Measurements from ENCODE around the gene RHO.

The RHO gene

GRCh38 chr3:129560269-129560787 lies 31.9 kb downstream of the RHO start:
- DNase-seq (ENCODE audit: low read depth), result peak; percentile 59

DNA sequence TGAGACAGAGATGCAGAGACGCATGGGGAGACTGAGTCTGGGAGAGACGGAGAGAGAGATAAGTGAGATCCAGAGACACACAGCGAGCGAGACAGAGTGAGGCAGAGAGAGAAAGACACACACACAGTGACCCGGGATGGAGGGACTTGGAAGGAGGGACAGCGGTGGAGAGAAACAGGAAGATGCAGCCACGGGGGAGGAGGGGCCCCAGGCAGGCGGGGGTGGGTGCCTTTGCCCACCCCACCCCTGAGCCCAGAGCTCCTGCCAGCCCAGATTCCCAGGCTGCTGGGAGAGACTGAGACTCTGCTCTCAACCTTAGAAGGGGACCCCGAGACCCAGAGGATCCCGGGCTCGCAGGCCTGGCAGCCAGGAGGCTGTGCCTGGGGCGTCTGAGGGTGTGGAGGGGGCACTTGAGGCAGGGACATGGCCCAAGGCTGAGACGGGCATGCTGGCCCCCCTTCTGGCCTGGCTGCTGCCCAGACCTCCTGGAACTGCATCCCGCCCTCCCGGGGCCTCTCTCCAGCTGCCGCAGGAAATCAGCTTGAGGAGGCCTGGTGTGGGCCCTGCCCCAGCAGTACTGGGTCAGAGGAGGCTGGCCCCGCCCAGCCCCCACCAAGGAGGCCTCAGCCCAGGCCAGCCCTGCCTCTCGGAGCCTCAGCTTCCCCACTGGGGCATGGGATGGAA lies 32.6 kb downstream of the RHO start:
- peak; percentile 61 for DNase-seq (ENCODE audit: low read depth)

DNA sequence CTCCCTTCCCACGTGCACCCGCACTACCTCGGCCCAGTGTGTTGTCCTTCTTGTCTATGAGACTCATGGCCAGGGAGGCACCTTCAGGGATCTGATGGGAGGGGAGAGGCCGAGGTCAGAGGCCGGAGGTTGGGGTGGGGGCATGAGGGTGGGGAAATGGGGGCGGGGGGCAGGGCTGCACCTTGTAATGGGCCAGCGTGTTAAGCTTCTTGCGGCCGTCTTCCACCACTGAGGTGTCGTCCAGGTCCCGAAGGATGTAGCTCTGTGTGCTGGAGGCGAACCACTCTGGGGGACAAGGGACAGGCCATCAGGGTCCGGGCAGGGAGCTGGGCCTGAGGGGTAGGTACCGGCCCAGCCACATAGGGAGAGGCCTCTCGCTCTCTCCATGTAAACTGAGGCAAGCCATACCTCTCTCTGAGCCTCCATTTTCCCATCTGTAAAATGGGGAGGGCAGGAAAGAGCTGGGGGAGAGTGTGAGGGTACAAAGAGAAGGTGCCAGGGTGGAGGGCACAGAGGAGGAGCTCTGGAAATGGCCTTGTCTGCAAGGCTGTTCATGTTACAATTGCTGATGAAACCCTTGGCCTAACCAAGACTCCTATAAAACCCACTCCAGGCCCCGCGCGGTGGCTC lies 33.3 kb downstream of the RHO start:
- no peak for DNase-seq (ENCODE audit: low read depth)

GRCh38 chr3:129562803-129563202 lies 34.4 kb downstream of the RHO start:
- no peak for DNase-seq (ENCODE audit: low read depth)

- no peak for DNase-seq (ENCODE audit: low read depth)
Measured at GRCh38 chr3:129563332-129563731, 34.9 kb downstream of the RHO start.

- no peak for DNase-seq (ENCODE audit: low read depth)
Measured at GRCh38 chr3:129563850-129564535, 35.6 kb downstream of the RHO start.

DNA sequence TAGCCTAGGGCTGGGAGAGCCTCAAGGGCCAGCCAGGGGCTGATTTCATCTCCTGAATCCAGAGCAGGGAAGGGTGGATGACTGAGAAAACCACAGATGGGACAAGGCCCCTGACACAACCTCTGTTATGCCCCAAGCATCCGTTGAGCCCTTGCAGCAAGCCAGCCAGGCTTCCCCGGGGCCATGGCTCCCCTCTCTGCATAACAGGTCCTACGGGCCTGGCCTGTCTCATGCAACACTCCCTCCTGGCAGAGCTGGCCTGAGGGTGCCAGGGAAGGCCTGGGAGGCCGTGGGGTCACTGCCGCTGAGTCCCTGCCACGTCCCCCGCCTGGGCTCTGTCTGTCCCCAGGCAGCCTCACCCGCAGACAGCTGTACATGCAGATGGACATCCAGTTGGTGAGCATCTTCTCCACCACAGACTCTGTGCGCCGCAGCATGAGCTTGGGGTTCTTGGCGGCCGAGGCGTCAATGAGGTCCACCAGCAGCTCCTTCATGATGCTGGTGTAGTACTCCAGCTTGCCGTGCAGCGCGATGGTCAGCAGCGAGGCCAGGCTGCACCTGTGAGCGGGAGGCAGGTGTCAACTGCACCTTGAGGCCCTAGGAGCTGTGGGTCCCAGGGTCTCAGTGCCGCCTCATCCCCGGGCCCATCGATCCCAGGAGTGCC lies 36.7 kb downstream of the RHO start:
- DNase-seq (ENCODE audit: low read depth), result no peak

GRCh38 chr3:129565902-129566301 lies 37.5 kb downstream of the RHO start:
- no peak for DNase-seq (ENCODE audit: low read depth)

- DNase-seq (ENCODE audit: low read depth), result no peak
Measured at GRCh38 chr3:129567176-129567705, 38.8 kb downstream of the RHO start.

GRCh38 chr3:129567939-129568338 lies 39.5 kb downstream of the RHO start:
- DNase-seq (ENCODE audit: low read depth), result no peak

GRCh38 chr3:129569856-129570255 lies 41.4 kb downstream of the RHO start:
- DNase-seq (ENCODE audit: low read depth), result no peak

GRCh38 chr3:129571605-129572547 lies 43.4 kb downstream of the RHO start:
- DNase-seq (ENCODE audit: low read depth), result no peak

DNA sequence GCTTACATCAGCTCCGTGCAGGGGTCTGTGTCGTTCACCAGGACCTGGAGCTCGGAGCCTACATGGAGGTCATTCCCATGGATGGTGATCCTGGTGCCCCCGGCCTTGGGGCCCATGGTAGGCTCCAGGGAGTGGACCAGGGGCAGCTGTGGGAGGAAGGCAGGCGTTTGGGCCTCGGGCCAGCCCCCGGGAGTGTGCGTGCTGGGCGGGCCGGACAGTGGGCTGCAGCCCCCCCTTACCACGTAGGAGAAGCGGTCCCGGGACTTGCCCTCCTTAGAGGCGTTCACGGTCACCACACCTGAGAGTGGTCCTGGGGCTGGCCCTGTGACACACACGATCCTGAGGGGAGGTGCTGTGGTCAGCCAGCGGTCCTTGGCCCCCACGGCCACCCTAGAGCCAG lies 44.2 kb downstream of the RHO start:
- no peak for DNase-seq (ENCODE audit: low read depth)

DNA sequence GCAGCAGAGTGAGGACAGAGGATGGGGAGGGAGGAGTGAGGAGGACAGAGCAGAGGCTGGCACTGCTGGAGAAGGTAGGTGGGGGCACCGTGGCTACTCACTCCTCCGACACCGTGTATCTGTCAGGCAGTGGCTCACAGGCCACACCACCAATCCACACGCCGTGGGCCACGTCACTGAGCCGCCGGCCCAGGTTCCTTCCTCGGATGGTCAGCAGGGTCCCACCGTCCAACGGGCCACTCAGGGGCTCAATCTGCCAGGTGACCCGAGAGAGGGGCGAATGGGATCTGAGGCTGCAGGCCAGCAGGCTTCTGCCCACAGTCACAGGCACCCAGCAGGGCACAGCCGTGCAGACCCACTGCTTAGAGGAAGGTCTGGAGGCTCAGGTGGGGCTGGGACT lies 45.1 kb downstream of the RHO start:
- DNase-seq (ENCODE audit: low read depth), result no peak

- no peak for DNase-seq (ENCODE audit: low read depth)
Measured at GRCh38 chr3:129574206-129574605, 45.8 kb downstream of the RHO start.

- DNase-seq (ENCODE audit: low read depth), result no peak
Measured at GRCh38 chr3:129575233-129575996, 47.0 kb downstream of the RHO start.

- DNase-seq (ENCODE audit: low read depth), result no peak
Measured at GRCh38 chr3:129575997-129576384, 47.6 kb downstream of the RHO start.

- DNase-seq (ENCODE audit: low read depth), result no peak
Measured at GRCh38 chr3:129576514-129577352, 48.3 kb downstream of the RHO start.

DNA sequence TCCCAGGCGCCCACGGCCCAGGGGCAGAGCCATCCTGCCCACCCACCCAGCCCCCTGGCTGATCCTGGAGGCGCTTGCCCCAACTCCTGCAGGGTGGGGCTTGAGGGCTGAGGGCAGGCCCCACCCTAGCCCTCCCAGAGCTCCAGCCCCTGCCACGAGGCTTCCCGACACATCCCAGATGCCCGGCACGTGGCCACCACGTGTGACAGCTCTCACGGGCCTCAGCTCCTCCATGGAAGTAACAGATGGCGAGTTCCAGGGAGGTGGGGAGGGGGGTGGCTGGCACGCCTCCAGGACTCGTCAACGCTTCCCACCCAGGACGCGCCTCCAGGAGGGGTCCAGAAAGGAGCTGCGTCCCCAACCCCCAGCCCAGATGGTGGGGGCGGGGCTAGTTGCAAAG lies 48.9 kb downstream of the RHO start:
- no peak for DNase-seq (ENCODE audit: low read depth)

All from GM04503 (cell line).